Suprapubic skin (tissue), 4 donors: ENCODE results near the gene WDPCP.

ENCODE experiments used
- CTCF ChIP-seq, 2 donors: fragments of 200-600 bp in 1 of 2; fragments of 450-650 bp in 1 of 2; sonication (generic) in 1 of 2; IDR thresholded peaks; one replicate each; pipeline ENCODE4 v1.5.1; 2016 to 2019; ENCODE audit warnings: antibody characterized with exemption in 2 of 2, mild to moderate bottlenecking in 1 of 2, moderate library complexity in 1 of 2
- EP300 ChIP-seq: sonication (generic); formaldehyde crosslinking; IDR thresholded peaks from one replicate; pipeline ENCODE4 v1.6.1; 2017; ENCODE audit warnings: antibody characterized with exemption
- POLR2A ChIP-seq, 2 donors: fragments of 450-650 bp; IDR thresholded peaks; one replicate each; pipeline ENCODE4 v1.6.1; 2017; ENCODE audit warnings: antibody characterized with exemption in 2 of 2, mild to moderate bottlenecking in 2 of 2, moderate library complexity in 2 of 2
- POLR2AphosphoS5 ChIP-seq, 3 donors: sonication (generic); formaldehyde crosslinking; IDR thresholded peaks; one replicate each; pipeline ENCODE4 v1.6.1; 2017; ENCODE audit warnings: antibody characterized with exemption in 3 of 3

- TF ChIP-seq CTCF (IDR thresholded peaks at IDR 0.05) (no peak), POLR2A (IDR thresholded peaks at IDR 0.05) (no peak), POLR2AphosphoS5 (IDR thresholded peaks at IDR 0.05) (no peak), EP300 (no peak)
Measured at GRCh38 chr2:63406641-63407040, 181.6 kb downstream of the WDPCP start.
